NCI-H2227 treated with DMSO at 0.1 percent for 48 hours (cell line): ENCODE measurements around the gene ARF3.
A peak's percentile ranks its signal among the peaks of the same experiment; 100 is the strongest.

Experiments
- DNase-seq: peaks from one replicate; lab custom pipeline; 2025; lab: John Stamatoyannopoulos, UW

The ARF3 gene

GRCh38 chr12:48966177-48966895, 9.0 kb upstream of the ARF3 start:
- no peak for DNase-seq

GRCh38 chr12:48965298-48965838, 8.1 kb upstream of the ARF3 start:
- DNase-seq, result no peak

GRCh38 chr12:48961801-48962200, 4.5 kb upstream of the ARF3 start:
- no peak for DNase-seq

DNA sequence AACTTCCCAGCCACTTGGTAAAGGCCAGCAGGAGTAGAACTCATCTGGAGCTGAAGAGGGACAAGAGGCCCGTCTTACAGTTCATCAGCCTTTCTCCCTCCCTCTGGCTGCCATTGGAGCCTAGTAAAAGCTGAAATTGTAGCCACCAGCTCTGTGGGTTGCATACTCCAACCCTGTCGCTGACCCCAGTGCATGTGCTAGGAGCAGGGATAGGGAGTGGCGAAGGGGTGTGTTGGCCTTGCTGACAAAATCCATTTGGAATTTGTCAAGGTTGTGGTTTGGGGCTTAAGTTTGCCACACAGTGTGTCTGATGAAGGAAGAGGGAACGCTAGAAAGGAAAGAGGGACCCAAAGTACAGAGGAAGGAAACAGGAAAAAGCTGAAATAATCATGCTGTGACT, 4.0 kb upstream of the ARF3 start:
- DNase-seq, result no peak

GRCh38 chr12:48960834-48961233, 3.5 kb upstream of the ARF3 start:
- no peak for DNase-seq

DNA sequence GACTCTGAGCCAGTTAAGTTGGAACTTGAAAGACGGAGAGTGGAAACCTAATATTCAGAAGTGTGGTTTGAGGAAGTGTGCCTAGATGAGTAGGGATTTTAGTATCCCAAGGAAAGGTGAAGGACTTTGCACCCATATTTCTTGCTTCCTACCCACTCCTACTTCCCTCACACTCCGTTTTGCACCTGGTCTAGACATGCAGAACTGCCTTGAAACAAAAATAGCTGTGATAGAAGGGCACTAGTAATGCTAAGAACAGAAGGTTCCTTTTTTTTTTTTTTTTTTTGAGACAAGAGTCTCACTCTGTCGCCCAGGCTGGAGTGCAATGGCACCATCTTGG, 732 bp upstream of the ARF3 start:
- DNase-seq, result no peak

DNA sequence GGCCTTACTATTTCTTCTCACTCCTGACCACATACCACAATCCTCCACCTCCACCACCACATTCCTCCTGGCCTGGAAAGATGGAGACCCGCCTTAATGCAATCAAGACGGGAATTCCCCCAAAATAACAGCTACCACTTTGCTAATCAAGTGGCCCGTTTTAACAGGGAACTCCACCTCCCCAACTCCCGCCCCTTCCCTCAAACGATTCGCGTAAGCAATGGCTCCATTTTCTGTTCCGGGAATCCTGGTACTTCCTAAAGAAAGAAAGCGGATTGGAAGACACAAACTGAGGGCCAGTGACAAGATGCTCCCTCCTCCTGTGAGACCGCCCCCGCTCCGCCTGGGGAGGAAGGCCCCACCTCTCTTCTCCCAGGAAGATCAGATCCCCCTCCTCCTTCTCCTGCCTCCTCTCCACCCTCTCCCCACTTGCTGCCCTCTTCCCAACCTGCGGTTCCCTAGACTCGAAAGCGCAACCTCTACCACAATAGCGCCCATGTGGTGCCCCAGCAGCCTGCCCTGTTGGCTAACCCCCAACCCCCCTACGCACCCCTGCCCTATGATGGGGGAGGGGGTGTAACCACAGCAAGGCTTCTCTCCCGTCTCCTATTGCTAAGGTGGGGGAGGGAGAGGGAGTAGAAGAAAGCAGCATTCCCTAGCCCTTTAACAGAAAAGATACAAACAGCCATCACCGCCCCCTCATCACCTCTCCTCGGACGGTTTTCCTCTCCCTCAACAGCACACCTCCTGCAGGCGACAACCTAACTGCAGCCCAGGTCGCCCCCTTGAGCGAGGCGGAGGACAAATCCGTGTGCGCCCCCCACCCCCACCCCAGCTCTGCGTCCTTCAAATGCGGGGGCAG, 777 bp downstream of the ARF3 start:
- DNase-seq, result peak; percentile 86

- DNase-seq, result no peak
Measured at GRCh38 chr12:48954841-48955501, 2.3 kb downstream of the ARF3 start.

- no peak for DNase-seq
Measured at GRCh38 chr12:48954061-48954460, 3.2 kb downstream of the ARF3 start.

DNA sequence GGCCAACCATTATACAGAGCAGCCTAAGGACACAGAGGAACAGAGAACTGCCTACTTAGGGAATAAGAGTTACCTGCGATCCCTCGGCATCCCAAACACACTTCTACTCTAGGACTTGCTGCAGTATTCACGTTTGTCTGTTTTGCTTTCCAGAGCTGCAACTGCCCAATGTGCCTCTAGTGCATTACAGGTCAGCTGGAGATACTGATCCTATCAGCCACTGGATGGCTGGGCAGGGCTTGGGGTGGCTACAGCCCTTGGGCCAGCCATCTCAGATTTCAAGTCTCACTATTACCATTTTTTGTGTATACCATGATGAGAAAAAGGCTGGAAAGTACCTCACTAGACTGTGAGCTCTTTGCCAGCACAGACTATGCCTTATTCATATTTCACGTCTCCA, 4.6 kb downstream of the ARF3 start:
- no peak for DNase-seq

GRCh38 chr12:48947727-48948126, 9.6 kb downstream of the ARF3 start:
- no peak for DNase-seq

- DNase-seq, result no peak
Measured at GRCh38 chr12:48946943-48947342, 10.3 kb downstream of the ARF3 start.

GRCh38 chr12:48946205-48946604, 11.1 kb downstream of the ARF3 start:
- DNase-seq, result no peak

DNA sequence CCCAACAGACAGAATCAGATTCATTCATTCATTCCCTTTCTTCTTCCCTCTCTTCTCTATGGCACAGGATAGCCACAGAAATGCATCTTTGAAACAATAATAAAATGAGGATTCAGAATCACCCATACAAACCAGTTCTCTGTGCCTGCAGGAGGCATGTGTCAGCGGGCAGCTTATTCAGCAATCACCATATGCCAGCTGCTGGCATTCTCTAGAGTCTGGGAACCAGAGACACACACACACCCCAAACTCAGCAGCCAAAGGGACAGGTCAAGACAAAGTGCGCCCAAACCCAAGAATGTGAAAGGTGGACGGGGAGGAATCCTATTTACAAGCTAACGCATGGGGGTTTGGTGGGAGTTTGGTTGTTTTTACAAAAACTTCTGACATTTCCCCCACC, 14.1 kb downstream of the ARF3 start:
- DNase-seq, result no peak

DNA sequence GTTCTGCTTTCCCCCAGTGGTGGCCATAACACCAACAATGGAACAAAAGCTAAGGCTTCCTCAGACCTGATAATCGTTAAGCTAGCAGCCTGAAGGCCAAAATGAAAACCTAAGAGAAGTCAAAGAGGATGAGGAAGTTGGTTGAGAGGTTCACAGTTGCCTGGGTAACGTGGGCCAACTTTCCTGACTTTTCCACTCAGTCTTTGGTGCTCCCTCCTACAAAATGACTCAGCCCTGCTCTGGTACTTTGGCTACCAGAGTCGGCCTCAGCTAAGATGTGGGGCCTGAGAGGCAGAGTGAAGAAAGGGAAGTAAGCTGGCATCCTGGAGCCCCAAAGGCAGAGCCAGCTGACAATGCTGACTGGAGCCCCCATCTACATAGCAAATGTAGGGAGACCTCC, 17.1 kb downstream of the ARF3 start:
- DNase-seq, result no peak

GRCh38 chr12:48938805-48939204, 18.5 kb downstream of the ARF3 start:
- no peak for DNase-seq

DNA sequence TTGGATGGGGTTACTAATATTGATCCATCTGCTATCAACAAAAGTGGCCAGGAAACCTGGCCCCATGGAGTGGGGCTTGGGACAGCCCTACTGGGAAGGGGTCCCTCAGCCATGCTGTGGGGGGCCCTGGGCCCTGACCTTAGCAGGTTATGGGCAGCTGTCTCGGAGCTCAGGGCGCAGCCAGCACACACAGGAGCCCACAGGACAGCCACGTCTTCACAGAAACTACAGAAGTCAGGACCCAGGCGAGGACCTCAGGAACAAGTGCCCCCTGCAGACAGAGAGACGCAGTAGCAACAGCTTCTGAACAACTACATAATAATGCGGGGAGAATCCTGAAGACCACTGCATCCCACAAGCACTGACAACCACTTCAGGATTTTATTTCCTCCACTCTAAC, 20.1 kb downstream of the ARF3 start:
- no peak for DNase-seq

DNA sequence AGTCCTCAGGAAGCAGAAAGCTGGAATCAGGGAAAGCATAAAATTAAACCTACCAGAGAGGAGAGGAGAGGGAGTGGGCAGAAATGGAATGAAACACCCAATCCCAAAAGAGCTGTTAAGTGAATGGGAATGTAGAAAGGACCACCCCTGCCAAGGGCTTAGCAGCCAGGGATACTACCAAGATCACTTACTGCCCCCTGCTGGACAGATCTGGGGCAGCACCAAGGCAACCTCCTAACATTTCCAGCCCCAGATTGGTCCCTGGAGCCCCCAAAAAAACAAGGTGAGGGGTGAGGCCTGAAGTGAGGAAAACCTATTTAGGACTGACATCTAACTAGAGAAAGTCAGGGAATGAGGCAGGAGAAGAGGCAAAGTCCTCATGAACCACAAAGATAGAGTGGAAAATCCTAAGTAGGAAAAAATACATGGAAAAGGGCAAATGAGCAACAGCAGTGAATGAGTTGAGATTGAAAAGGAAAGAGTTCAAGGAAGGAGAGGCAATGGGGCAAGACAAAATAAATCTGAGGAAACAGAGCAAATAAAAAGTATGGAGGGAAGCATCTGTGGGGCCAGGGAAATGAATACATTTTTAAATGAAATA, 20.8 kb downstream of the ARF3 start:
- DNase-seq, result peak; percentile 12

- DNase-seq, result no peak
Measured at GRCh38 chr12:48934312-48934706, 23.0 kb downstream of the ARF3 start.

GRCh38 chr12:48933664-48934311, 23.5 kb downstream of the ARF3 start:
- no peak for DNase-seq

GRCh38 chr12:48932878-48933277, 24.4 kb downstream of the ARF3 start:
- DNase-seq, result no peak

DNA sequence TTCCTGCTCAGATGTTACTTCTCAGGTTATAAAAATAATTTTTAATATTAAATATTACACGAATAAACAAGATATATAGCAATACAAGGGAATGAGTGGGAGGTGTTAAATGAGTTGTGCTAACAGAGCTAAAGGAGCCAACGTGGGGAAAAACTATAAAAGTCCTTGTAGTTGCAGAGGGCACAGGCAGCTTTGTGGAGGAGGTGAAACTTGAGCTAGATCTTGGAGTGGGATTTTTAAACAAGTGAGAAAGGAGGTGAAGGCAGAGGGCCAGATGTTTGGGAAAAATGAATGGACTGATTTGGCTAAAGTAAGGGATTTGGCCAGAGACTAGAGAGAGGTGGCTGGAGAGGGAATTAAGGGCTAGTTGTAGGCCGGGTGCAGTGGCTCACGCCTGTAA, 26.8 kb downstream of the ARF3 start:
- DNase-seq, result no peak
